Left cardiac atrium (tissue), 4 donors: ENCODE results near the gene IFNLR1. TPM values are rescaled to one million over a fixed set of nuclear protein-coding genes. Genes with fewer than 3 reads are reported as not detected.

Experiments
- ATAC-seq, 2 donors: fragments of 200-7000 bp; cut with Tn5 transposase; one replicate each; pipeline ENCODE4 v1.9.1; 2020; ENCODE audit warnings: mild to moderate bottlenecking in 2 of 2, moderate library complexity in 2 of 2
- DNase-seq: peaks from one replicate; pipeline ENCODE4 v3.0.0-alpha.2; 2020
- intact Hi-C, 2 donors: fragments of 100-400 bp; cut with DNase I; formaldehyde crosslinking; loops; one replicate each; pipeline versions ENCODE4 v1.14.1 to v1.15.1; 2022 to 2023
- total RNA-seq, 2 donors: library from RNA; stranded (reverse); fragmentation: NEBNext Ultra II Directional; extraction: Animal tissue kit (Norgen Biotek cat#: 25700); gene quantifications; one replicate each; pipeline ENCODE4 v1.2.1, GENCODE V29; 2021
- donor health status: DM: no; HTN: yes; CAD: no.
- donor health status: DM: no; HTN: yes; CAD: no; lungs with severe emphysema.
- donor health status: DM: yes; HTN: yes; CAD: no.
- donor health status: Dilated cardiomyopathy.

IFNLR1 gene
- total RNA-seq, 2 donors from 2014 or later = 4.0 to 5.9 TPM

DNA sequence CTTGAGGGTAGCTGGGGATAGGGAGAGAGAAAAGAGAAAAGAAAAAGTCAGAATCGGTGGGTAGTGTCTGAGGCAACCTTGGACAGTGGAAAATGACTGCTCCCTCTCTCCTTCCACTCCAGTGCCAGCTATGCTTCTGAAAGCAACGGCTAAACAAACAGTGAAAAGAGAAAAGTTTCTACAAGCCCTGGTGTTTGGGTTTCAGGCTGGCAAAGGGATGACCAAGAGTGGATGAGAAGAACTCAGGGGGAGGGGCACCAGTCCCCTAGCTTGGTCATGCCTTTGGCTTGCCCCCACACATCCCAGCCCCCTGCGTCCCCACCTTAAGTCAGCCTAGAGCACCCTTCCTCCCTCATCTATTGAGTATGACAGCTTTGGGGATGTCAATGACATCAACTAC, 52.7 kb downstream of the IFNLR1 start:
- DNase-seq (no peak), ATAC-seq (no peak)
- intact Hi-C loops = no loop called here

GRCh38 chr1:24133819-24134218, 53.3 kb downstream of the IFNLR1 start:
- intact Hi-C loops = no loop called here
- ATAC-seq (no peak), DNase-seq (no peak)

GRCh38 chr1:24130385-24130784, 56.7 kb downstream of the IFNLR1 start:
- ATAC-seq (no peak), DNase-seq (no peak)
- intact Hi-C loops = no loop called here

- intact Hi-C loops = no loop called here
- no peak for DNase-seq
- no peak for ATAC-seq
Measured at GRCh38 chr1:24127801-24128363, 59.2 kb downstream of the IFNLR1 start.

DNA sequence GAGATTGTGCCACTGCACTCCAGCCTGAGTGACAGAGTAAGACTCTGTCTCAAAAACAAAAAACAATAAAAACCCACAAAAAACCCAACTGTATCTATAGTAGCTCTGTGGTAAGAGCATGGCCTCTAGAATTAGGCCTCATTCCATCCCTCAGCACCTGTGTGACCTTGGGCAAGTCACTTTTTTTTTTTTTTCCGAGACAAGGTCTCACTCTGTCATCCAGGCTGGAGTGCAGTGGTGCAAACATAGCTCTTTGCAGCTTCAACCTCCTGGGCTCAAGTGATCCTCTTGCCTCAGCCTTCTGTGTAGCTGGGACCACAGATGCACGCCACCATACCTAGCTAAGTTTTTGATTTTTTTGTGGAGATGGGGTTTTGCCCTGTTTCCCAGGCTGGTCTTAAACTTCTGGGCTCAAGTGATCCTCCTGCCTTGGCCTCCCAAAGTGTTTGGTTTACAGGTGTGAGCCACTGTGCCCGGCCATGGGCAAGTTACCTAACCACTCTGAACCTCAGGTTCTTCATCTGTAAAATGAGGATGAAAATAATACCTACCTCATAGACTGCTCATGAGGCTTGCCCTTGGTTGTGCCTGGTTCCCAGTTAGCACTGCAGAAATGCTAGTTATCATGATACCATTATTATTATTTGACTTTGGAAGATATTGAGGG, 59.8 kb downstream of the IFNLR1 start:
- ATAC-seq (no peak), DNase-seq (no peak)
- intact Hi-C loops = no loop called here

GRCh38 chr1:24126672-24127023, 60.4 kb downstream of the IFNLR1 start:
- intact Hi-C loops = no loop called here
- ATAC-seq (no peak), DNase-seq (no peak)

DNA sequence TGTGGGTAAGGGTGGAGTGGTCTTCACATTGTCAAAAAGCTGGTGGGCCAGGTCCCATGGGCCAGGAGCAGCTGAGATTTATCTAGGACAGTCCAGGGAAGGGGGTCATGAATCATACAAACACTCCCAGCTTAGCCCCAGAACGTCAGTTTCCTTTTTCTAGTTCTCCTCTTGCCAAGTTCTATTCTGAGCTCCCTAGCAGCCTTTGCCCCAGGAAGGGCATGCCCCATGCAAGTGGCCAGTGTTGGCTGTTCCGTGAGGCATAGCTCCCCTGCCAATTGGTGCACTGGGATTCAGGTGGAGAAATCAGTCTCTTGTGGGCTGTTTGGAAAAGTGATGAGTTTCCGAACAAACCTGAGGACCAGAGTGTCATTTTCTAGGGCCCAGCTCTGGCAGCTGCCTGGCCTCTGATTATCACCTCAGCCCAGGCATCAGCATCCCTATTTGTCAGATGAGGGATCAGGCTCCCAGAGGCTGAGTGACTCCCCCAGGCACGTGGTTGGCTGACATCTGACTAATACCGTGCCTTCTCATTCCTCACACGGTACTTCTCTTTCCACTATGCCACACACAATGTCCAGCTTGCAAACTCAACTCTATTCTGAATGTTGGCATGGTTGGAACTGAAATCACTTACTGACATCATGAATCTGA, 60.9 kb downstream of the IFNLR1 start:
- DNase-seq (no peak), ATAC-seq (peak; percentile 84 to 87)
- intact Hi-C loops = no loop called here

DNA sequence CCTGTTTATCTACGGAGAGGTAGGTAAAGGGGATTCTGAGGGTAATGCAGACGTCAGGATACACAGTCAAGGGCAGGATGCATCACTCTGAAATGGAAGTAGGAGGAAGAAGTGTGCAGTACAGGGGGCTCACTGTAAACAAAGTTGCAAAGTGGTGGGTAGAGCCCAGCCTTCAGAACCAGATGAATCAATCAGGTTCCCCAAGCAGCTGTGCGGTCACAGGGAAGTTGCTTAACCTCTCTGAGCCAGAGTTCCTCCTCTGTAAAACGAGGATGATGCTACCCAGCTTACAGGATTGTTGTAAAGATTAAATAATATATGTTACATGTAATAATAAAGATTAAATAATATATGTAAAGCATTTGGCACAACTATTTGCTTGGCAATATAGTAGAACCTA, 61.6 kb downstream of the IFNLR1 start:
- intact Hi-C loops = no loop called here
- no peak for ATAC-seq
- no peak for DNase-seq

DNA sequence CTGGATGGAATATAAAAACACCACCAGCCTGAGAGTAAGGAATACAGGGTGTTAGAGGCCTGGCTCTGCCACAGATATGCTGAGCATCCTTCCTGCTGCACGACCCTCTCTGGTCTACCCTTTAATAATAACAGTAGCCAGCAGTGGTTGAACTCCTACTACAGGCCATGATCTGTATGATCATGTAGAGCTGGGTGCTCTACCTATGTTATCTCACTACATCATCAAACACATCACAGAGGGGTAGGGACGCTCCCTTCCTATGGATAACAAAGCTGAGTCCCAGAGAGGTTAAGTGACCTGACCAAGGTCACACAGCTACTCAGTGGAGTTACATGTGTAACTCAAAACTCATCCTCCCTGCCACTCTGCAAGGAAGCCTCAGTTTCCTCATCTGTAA, 62.1 kb downstream of the IFNLR1 start:
- ATAC-seq = no peak
- intact Hi-C loops = no loop called here
- no peak for DNase-seq

DNA sequence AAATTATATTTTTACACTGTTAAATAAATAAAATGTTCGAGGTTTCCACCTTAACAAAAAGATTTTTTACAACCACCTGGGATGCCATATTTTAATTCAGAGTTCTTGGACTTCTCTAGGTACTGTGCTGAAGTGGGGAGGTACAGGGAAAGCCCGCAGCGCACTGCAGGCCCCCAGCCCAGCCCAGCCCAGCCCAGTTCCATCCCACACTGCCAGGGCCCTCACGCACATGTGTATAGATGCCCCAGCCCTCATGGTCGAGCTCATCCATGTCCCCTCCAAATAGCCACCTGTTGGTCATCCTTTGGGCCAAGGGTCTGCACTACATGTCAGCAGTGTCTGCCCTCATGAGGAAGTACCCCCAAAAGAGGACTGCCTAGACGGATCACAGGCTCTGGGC, 63.5 kb downstream of the IFNLR1 start:
- intact Hi-C loops = no loop called here
- ATAC-seq (no peak), DNase-seq (no peak)

GRCh38 chr1:24122776-24123175, 64.3 kb downstream of the IFNLR1 start:
- ATAC-seq (no peak), DNase-seq (no peak)
- intact Hi-C loops = no loop called here

GRCh38 chr1:24121406-24121805, 65.7 kb downstream of the IFNLR1 start:
- intact Hi-C loops = no loop called here
- ATAC-seq (no peak), DNase-seq (no peak)

- intact Hi-C loops = no loop called here
- peak in 1 of 2 donors; percentile 20 for ATAC-seq
Measured at GRCh38 chr1:24120965-24121364, 66.1 kb downstream of the IFNLR1 start.

DNA sequence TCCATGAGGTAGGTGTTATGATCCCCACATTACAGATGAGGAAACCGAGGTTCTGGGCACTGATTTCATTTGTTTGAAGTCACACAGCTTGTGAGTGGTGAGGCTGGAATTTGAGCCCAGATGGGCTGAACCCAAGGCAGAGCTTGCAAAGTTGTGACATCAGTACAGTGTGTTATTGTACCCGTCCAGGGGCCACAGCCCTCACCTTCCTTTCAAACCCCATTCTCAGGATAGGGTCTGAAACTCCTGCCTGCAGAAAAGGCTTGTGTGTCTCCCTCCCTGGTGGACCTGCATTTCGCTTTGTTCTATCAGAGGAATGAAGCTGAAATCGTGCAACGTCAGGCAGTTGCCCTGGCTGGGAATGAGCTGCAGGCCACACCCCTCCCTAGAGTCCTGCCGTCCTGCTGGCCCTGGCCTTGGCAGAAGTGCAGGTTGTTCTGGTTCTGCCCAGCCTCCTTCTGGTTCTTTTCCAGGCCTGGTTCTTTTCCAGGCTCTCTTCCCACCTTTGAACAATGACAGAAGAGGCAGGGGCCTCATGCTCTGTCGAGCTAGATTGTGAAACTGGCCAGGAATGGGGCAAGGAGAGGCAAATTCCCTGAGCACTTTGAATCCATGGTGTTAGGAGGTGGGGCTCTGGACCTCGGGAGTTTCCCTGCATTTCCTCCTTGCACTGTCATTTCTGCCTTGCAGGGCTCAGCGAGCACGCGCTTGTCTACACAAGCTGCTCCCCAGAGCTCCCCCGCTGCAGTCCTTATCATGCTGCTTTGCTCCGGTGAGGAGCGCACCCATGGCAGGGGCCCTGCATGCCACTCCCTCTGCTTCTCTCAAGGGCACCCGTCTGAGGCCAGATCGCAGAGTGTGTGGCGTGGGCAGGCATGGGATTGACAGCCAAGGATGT, 67.0 kb downstream of the IFNLR1 start:
- DNase-seq = peak; percentile 56
- peak; percentile 82 to 83 for ATAC-seq
- intact Hi-C loops = no loop called here

More at GRCh38 chr1:24120965-24121364, 66.1 kb downstream of the IFNLR1 start:
- no peak for DNase-seq

DNA sequence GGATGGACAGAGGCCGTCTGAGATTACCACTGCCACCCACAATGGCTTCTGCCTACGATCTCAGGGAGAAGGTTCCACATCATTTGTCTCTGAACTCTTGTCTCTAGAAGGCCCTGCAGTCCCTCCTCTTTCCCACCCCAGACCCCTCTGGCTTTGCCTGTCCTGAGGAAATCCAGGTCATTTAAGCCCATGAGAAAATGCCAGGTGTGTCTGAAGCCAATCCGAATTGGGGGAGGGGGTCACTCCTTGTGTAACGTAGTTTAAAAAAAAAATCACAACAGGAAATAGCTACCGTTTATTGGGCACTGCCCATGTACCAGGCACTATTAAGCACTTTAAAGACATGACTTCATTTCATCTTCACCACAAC, 67.6 kb downstream of the IFNLR1 start:
- DNase-seq (no peak), ATAC-seq (no peak)
- intact Hi-C loops = no loop called here

DNA sequence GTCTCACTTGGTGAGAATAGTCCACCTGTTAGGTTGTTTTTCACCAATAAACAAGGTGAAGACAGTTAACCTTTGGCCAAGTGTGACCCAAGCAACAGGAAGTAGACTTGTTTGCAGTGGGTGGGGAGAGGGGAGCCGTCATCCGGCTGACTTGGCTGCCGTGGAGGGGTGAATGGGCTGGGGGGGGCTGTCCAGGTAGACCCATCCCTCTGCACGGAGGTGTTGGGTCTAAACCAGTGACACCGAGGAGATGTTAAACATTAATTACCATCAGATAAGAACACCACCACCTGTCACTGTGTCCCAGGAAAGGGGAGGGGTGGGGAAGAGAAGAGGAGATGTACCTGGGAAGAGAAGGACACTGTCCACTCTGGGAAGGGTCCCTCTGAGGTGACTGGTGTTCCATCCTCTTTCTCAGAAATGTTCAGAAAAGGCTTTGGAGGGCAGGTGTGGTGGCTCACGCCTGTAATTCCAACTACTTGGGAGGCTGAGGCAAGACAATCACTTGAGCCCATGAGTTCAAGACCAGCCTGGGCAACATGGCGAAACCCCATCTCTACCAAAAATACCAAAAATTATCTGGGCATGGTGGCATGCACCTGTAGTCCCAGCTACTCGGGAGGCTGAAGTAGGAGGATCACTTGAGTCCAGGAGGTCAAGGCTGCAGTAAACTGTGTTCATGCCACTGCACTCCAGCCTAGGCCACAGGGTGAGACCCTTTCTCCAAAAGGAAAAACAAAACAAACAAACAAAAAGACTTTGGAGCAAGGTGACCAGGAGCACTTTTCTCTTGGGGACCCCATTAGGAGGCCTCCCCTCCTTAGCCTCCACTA, 68.5 kb downstream of the IFNLR1 start:
- ATAC-seq (no peak), DNase-seq (no peak)
- intact Hi-C loops = no loop called here

- DNase-seq (no peak), ATAC-seq (peak in 1 of 2 donors; percentile 52)
- intact Hi-C loops = no loop called here
Measured at GRCh38 chr1:24117722-24118409, 69.2 kb downstream of the IFNLR1 start.

DNA sequence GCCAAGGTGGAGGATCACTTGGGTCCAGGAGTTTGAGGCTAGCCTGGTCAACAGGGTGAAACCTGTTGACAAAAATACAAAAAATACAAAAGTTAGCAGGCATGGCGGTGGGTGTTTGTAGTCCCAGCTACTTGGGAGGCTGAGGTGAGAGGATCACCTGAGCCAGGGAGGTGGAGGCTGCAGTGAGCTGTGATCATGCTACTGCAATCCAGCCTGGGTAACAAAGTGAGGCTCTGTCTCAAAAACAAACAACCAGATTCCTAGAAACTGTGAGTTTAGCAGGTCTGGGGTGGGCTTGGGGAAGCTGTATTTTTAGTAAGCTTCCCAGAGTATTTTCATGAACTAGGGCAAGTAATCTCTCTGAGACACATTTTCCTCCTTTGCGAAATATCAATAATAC, 70.0 kb downstream of the IFNLR1 start:
- intact Hi-C loops = no loop called here
- ATAC-seq (no peak), DNase-seq (no peak)

- ATAC-seq (no peak), DNase-seq (no peak)
- intact Hi-C loops = no loop called here
Measured at GRCh38 chr1:24114753-24115152, 72.3 kb downstream of the IFNLR1 start.
